GM12801 (cell line): Measurements from ENCODE around the gene EEA1.

Experiments used
- CTCF ChIP-seq: IDR thresholded peaks from one replicate; pipeline ENCODE4 v1.5.1; 2011; ENCODE audit warnings: control low read depth; ENCODE audit not compliant: insufficient read length; ENCODE audit errors: extremely low read depth

Gene EEA1

GRCh38 chr12:92721656-92722055, 207.4 kb downstream of the EEA1 start:
- TF ChIP-seq CTCF: no peak

GRCh38 chr12:92721130-92721529, 208.0 kb downstream of the EEA1 start:
- TF ChIP-seq CTCF: no peak
